Measurements from ENCODE around the gene RNF151.

RNF151 gene

GRCh38 chr16:1998360-1998835, 31.7 kb downstream of the RNF151 start:
- no peak for TF ChIP-seq ZFX (IDR thresholded peaks at IDR 0.05; ENCODE audit: borderline replicate concordance)
- TF ChIP-seq, protein P1, sequence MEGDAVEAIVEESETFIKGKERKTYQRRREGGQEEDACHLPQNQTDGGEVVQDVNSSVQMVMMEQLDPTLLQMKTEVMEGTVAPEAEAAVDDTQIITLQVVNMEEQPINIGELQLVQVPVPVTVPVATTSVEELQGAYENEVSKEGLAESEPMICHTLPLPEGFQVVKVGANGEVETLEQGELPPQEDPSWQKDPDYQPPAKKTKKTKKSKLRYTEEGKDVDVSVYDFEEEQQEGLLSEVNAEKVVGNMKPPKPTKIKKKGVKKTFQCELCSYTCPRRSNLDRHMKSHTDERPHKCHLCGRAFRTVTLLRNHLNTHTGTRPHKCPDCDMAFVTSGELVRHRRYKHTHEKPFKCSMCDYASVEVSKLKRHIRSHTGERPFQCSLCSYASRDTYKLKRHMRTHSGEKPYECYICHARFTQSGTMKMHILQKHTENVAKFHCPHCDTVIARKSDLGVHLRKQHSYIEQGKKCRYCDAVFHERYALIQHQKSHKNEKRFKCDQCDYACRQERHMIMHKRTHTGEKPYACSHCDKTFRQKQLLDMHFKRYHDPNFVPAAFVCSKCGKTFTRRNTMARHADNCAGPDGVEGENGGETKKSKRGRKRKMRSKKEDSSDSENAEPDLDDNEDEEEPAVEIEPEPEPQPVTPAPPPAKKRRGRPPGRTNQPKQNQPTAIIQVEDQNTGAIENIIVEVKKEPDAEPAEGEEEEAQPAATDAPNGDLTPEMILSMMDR (IDR thresholded peaks at IDR 0.05), result no peak
- no peak overlapping the region for H3K27ac ChIP-seq

DNA sequence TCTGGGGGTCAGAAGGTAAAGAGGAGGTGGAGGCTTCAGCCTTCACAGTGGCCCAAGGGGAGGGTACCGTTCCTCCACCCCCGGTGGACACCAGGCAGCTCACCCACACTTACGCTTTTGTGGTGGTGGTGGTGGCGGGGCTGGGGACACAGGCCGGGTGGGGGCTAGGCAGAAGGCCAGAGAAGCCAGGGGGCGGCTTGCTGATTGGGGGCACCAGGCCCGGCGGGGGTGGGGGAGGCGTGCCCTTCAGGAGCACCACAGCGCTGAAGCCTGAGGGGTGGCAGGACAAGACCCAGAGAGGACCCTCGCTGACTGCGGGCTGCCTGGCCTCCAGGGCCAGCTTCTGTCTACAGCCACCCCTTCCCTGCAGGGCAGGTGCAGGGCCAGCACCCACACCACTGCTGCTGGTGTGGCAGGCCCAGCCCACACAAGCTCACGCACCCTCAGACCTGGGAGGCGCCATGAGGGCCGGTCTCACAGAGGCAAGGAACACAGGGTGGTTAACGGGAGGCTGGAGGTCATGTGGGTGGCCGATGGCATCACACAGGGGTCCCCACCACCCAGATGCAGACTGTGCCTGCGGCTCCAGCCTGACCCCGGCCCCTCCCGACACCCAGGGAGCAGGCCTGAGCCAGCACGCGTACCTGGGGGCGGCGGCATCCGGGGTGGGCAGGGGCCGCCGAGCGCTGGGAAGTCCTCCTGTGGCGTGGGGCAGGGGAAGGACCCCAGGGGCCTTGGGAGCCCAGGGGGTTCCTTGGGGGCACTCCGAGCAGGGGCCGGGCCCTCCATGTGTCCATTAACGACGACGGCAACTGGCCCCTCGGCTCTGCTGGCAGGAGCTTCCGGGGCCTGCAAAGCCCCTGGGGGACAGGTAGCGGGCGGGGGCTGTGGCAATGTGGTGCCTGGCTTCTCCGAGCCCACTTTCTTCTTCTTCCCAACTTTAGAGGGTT, 32.5 kb downstream of the RNF151 start:
- TF ChIP-seq, protein P1 (IDR thresholded peaks at IDR 0.05), result no peak
- TF ChIP-seq ZFX (IDR thresholded peaks at IDR 0.05; ENCODE audit: borderline replicate concordance), result no peak
- no peak overlapping the region for H3K27ac ChIP-seq

DNA sequence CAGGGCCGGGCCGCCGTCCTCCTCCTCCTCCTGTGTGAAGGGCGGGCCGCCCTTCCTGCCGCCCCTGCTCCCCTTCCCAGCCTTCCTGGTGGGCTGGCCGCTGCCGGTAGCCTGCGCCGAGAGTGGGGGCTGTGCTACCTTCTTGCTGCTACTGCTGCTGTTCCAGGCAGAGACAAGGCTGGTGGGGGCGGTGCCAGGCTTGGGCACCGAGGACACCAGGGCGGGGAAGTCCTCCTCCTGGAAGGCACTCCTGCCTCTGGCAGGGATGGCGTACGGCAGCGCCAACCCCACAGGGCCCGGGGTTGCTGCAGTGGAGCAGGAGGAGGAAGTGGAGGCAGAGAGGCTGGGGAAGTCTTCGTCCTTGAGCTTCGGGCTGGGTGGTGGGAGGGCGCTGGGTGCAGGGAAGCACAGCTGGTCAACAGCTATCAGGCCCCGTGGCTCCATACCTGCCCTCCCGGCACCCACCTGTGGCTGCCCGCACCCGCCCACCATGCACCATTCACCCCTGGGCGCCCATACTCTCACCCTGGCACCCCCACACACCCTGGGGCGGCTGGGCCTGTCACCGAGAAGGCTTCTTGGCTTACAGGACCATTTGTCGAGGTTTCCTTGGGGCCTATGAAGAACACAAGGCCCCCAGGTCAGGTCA, 33.3 kb downstream of the RNF151 start:
- no peak overlapping the region for H3K27ac ChIP-seq
- no peak for TF ChIP-seq ZFX (IDR thresholded peaks at IDR 0.05; ENCODE audit: borderline replicate concordance)
- TF ChIP-seq, protein P1 (IDR thresholded peaks at IDR 0.05), result no peak

DNA sequence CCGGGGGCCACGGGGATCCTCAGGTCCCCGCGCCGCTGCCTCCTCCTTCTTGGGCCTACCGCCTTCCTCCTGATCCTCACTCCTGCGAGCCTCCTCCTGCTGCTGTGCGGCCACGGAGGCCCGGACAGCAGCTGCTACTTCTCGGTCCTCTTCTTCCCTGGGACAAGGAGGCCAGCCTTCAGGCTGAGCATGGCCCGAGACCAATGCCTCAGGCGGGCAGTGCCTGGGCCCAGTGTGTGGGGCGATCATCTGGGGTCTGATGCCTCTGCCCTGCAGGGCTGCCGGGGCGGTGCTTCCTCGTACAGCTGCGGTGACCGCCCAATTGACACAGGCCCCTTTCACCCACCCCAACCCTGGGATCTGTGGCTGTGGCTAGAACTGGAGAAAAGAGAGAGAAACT, 34.4 kb downstream of the RNF151 start:
- no peak for TF ChIP-seq ZFX (IDR thresholded peaks at IDR 0.05; ENCODE audit: borderline replicate concordance)
- TF ChIP-seq, protein P1 (IDR thresholded peaks at IDR 0.05), result no peak
- no peak overlapping the region for H3K27ac ChIP-seq

- no peak for TF ChIP-seq ZFX (IDR thresholded peaks at IDR 0.05; ENCODE audit: borderline replicate concordance)
- TF ChIP-seq, protein P1 (IDR thresholded peaks at IDR 0.05), result no peak
- H3K27ac ChIP-seq, result no peak overlapping the region
Observed at GRCh38 chr16:2001456-2002355, 35.0 kb downstream of the RNF151 start.

- TF ChIP-seq, protein P1 (IDR thresholded peaks at IDR 0.05), result no peak
- no peak for TF ChIP-seq ZFX (IDR thresholded peaks at IDR 0.05; ENCODE audit: borderline replicate concordance)
- H3K27ac ChIP-seq, result no peak overlapping the region
Observed at GRCh38 chr16:2002406-2003230, 36.0 kb downstream of the RNF151 start.
